Right hindlimb (tissue), 1 donor: ENCODE measurements around the gene P4HB.

Experiments used
- DNase-seq: peaks from one replicate; pipeline ENCODE4 v3.0.0-alpha.2; 2018

The P4HB gene

GRCh38 chr17:81895400-81895799, 35.1 kb upstream of the P4HB start:
- no peak for DNase-seq

GRCh38 chr17:81891303-81891552, 30.9 kb upstream of the P4HB start:
- DNase-seq = no peak

- DNase-seq = peak; percentile 19
Observed at GRCh38 chr17:81890447-81891302, 30.3 kb upstream of the P4HB start.

DNA sequence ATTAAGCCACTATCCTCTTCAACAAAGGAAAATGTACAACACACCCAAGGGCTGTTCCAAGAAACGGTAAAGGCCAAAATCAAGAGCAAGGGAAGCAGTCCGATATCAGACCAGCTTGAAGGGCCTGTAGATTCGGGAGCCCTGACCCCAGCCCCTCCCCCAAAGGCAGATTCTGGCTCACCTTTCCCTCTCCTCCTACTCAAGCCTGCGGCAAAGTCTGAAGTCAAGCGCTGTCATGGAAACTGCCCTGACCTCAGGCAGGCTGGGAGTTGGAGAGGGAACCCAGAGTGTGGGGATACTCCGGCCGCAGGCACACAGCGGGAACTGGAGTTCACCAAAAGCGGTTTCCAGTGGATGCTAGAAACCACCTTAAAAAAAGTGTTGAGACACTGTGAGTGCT, 29.3 kb upstream of the P4HB start:
- no peak for DNase-seq

GRCh38 chr17:81888988-81889595, 28.8 kb upstream of the P4HB start:
- no peak for DNase-seq

DNA sequence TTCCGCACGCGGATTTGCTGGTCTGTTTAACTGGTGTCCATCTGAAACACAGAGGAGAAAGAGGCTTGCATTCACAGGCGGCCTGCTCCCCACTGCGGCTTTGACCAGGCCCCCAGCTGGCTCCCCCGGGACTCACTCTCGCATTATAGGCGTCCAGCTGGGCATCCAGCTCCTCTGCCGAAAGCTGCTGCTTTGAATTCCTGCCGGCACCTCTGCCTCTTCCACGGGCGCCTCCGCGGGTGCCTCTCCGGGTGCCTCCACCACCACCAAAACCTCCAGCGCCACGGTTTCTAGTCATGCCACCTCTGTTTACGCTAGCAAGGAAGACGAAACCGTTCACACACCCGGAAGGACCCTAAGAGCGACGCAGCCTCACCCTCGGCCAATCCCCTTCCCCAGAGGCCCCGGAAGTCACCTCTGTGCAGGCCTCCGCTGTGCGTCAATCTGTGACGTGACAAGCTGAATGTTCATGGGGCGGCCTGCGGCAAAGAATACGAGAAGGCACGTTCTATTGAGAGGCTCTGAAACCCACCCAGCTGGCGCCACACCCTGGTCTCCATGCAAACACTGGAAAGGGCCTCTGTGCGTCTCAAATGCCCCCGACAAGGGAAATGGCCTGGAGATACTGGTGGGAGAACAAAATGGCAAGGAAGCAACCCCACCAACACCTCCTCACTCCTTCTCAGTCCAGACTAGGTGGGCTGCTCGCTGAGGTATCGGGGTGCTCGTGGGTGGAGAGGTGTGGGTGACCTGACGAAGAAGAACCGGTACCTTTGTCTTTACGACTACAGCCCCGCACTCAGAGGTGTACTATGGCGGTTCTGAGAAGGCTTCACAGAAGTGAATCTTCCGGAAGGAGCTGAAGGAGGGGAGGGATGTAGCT, 28.0 kb upstream of the P4HB start:
- no peak for DNase-seq

DNA sequence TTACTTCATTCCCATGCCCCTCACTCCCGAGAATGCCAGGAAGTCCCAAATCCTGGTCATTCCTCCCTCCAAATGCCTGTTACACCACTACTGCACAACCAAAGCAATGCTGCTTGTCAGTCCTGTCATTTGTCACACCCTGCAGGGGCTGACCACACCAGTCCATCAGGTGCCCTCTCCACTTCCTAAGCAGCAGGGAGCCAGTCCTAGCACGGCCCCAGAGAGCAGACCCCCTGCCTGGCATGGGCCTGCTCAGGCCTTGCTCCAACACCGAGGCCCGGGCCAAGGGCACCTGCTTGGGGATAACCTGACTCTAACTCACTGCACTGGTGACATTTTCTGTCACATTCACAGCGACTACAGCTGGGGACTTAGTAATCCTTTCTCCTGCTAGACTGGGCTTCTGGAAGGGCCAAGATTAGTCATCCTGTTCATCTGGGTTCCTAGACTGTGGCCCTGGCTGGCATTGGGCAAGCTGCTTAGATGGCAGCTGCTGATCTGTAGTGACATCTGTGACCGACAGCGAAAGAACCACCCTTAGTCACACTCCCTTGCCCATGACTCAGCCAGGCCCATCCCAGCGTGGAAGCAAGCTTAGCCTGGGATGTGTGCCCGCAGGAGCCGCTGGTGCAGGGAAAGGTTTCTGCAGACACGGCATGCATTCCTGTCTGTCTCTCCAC, 25.7 kb upstream of the P4HB start:
- no peak for DNase-seq

DNA sequence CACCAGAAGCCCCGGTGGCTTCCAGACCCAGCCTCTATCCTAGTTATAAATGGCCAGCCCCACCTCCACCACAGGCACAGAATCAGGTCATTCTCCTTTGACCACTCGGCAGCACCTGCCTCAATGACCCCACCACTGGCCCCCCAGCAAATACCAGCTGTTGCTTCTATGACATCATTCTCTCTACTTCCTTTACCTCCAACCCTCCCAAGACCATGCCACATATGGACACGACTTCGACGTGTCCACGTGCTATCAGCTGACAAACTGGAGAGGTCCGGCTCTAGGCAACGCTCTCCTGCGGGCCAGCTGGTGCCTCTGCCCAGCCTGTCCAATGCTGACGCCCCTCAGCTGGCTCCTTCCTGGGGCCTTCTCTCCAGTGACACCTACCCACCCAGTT, 25.1 kb upstream of the P4HB start:
- no peak for DNase-seq

DNA sequence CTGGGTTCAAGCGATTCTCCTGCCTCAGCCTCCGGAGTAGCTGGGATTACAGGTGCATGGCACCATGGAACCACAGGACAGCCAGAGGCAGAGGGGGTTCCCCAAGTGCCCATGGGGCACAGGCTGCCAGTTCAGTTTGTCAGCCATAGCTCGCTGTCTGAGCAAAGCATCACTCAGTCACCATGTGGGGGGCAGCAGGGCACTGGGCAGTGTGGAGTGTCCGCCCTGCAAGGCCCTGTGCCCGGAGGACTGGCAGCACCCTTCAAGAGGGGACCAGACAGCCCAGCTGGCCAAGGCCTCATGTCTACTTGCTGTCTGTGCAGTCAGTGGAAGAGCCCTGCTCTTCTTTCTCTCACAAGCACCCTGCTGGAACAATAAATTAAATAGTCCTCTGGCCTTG, 24.6 kb upstream of the P4HB start:
- no peak for DNase-seq

DNA sequence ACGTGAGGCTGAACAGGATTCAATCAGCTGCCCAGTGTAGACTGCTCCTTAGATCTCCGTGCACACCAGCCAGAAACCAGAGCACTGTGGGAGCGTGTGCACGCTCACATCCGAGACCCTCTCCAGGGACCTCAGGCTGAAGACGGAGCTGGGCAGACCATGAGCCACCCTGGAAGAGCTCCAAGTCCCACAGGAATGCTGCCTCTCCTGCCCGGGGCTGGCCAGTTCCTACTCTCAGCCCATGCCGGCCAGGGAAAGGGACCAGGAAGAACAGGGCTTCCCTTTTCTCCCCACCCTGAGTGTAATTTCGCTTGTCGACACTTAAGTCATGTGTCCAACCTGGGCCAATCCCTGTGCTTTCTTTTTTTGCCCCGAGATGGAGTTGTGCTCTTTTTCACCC, 24.2 kb upstream of the P4HB start:
- no peak for DNase-seq

GRCh38 chr17:81879121-81879520, 18.8 kb upstream of the P4HB start:
- no peak for DNase-seq

DNA sequence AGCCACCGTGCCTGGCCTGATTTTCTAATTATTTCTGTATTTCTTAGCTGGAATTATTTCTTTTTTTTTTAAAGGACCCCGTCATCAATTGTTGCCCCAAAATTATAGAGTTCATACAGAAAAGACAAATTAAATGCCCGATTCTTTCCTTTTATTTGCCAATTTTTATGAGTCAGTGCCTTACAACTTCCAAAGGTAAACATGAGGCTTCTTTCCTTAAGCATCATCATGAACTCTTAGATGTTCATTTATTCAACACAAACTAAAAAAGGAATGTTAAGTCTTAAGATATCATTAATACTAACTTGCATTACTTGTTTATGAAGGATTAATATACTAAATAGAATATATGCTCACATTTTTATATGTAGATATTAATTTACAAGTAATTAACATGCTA, 18.0 kb upstream of the P4HB start:
- DNase-seq = no peak

- DNase-seq = no peak
Observed at GRCh38 chr17:81877569-81877968, 17.2 kb upstream of the P4HB start.

DNA sequence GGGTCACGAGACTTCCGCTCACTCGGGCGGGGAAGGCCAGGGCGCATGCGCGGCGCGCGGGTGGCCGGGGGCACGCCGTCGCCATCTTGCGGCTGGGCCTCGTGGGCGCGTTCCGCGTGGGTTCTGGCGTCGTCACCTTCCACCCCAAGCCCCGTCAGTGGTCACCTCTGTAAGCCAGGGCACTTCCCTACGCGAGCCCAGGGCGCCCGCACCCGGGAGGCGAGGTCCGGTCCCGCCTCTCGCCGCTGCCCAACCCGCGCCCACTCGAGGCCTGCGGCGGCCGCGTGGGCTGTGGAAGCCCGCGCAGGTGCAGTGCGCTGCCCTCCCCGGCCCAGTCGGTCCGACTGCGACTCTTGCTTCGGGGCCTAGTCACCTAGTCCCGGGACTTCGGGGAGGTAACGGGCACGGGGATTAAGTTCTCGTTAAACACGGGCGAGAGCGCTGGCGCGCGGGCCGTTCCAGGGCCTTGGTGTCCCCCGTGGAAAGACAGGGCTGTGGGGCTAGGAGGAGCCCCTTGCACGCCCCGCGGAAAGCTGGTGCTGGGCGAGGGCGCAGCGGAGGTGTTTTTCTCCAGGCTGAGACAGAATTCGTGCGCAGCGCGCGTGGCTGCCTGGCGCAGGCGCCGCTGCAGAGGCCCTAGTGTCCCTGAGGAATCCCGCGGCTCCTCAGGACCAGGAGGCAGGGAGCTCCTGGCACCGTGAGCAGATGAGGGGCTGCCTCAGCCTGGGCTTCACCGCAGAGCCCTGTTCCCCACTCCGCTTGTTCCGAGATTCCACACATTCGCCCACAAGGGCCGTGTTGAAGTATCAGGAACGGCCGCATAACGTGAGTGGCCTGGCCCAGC, 11.3 kb upstream of the P4HB start:
- DNase-seq = peak; percentile 95

GRCh38 chr17:81870981-81871386, 10.6 kb upstream of the P4HB start, which contains the start of gene ARHGDIA:
ARHGDIA (minus strand) TSS chr17:81871337; CDS start chr17:81869930, 1,407 bp downstream.
- DNase-seq = no peak

GRCh38 chr17:81870131-81870980, 10.0 kb upstream of the P4HB start:
- DNase-seq = peak; percentile 61

DNA sequence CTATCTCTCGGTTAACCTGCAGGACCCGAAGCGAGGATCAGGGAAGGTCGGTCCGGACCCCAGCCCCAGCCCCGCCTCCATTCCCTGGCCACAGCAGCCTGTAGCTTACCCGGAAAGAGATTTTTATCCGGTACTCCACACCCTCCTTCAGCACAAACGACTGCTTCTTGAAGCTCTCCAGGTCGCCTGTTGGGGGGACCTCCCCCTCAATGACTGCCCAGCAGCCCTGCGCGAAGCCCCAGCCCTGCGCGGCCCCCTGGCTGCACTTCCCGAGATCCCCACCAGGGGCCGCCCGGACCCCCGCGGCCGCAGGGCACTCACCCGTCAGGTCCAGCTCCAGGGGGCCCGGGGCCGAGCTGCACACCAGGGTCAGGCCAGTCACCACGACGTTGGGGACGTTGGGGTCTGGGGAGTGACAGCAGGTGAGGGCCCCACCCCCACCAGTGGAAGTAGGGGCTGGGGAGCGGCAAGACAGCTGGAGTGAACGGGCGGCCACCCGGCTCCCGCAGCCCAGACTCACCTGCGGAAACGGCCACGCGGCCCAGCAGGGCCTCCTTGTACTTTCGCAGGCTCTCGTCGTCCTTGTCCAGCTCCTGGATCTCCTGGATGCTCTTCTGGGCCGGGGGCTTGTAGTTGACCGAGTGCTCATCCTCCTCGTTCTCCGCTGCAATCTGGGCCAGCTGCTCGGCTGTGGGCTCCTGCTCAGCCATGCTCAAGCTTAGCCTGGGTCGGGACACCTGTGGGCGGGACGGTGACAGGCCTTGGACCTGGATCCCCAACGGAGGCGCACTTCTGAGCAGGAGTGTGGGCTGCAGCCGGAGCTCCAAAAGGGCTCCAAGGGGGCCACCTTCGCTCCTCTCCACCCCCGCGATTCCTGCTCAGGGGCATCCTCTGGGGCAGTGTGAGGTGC, 9.1 kb upstream of the P4HB start:
- peak; percentile 72 for DNase-seq

DNA sequence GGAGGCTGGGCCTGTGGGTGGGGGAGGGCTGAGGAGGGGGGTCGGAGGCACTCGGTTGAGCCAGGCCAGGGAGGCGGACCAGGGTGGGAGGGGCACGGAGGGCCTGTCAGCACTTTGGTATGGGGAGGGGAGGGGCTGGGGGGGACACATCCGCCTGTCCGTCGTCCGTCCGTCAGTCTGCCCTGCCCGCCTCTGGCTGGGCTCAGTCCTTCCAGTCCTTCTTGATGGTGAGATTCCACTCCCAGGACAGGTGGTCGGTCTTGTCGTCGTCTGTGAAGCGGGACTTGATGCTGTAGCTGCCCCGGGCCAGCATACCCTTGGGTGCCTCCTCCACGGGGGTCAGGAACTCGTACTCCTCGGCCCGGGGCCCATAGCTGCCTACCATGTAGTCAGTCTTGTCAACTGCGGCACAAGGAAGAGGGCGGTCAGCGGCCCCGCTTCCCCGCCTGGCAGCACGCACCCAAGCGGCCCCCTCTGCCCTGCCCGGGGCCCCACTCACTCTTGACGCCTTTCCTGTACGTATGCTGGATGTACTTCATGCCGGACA, 8.4 kb upstream of the P4HB start:
- DNase-seq = peak; percentile 74

- peak; percentile 38 for DNase-seq
Observed at GRCh38 chr17:81867991-81868673, 7.8 kb upstream of the P4HB start.
